ENCODE measurements around the gene CASZ1.

CASZ1 gene, protein sequence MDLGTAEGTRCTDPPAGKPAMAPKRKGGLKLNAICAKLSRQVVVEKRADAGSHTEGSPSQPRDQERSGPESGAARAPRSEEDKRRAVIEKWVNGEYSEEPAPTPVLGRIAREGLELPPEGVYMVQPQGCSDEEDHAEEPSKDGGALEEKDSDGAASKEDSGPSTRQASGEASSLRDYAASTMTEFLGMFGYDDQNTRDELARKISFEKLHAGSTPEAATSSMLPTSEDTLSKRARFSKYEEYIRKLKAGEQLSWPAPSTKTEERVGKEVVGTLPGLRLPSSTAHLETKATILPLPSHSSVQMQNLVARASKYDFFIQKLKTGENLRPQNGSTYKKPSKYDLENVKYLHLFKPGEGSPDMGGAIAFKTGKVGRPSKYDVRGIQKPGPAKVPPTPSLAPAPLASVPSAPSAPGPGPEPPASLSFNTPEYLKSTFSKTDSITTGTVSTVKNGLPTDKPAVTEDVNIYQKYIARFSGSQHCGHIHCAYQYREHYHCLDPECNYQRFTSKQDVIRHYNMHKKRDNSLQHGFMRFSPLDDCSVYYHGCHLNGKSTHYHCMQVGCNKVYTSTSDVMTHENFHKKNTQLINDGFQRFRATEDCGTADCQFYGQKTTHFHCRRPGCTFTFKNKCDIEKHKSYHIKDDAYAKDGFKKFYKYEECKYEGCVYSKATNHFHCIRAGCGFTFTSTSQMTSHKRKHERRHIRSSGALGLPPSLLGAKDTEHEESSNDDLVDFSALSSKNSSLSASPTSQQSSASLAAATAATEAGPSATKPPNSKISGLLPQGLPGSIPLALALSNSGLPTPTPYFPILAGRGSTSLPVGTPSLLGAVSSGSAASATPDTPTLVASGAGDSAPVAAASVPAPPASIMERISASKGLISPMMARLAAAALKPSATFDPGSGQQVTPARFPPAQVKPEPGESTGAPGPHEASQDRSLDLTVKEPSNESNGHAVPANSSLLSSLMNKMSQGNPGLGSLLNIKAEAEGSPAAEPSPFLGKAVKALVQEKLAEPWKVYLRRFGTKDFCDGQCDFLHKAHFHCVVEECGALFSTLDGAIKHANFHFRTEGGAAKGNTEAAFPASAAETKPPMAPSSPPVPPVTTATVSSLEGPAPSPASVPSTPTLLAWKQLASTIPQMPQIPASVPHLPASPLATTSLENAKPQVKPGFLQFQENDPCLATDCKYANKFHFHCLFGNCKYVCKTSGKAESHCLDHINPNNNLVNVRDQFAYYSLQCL (N-terminal part only)

DNA sequence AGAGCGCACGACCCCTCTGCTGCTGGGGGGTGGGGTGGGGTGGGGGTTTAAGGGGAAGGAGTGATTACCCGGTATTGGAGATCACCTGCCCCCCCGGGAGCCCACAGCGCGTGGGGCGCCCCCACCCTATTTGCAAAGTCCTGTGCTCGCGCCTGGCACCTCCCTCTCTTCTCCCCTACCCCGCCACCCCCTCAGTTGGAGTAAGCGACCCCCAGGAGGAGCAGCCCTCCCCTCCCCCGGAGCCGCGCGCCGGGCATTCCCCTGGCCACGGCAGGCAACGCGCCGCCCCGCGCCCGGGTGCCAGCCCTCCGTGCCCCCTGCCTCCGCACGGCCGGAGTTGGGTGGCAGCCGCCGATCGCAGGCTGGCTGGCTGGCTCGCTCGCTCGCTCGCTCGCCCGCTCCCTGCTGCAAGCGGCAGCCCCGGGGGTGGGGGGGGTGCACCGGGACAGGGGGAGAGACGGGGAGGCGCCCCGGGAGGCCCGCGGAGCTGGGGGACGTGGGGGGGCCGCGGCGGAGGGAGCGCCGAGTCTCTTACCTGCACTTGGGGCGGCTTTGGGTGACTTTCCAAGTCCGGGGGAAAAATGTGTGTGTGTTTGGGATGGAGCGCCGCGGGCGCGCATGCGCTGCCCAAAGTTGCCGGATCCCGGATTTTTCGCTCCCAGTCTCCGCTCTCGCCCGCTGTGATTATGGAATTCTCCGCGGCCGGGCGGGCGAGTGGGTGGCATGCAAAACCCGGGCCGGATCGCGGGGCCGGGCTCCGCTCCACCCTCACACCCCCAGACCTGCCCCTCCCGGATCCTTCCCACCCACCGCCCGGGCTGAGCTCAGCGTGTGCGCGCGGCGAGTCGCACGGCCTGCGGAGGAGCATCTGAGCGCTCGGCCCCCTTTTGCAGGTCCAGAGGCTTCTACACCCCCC is at the start of gene CASZ1:
CASZ1 (minus strand) TSS at position 618 of the 916 bp plus-strand sequence. CDS start 102,757 bp downstream, outside the sequence.
- peak; percentile 70 to 91 for DNase-seq

DNA sequence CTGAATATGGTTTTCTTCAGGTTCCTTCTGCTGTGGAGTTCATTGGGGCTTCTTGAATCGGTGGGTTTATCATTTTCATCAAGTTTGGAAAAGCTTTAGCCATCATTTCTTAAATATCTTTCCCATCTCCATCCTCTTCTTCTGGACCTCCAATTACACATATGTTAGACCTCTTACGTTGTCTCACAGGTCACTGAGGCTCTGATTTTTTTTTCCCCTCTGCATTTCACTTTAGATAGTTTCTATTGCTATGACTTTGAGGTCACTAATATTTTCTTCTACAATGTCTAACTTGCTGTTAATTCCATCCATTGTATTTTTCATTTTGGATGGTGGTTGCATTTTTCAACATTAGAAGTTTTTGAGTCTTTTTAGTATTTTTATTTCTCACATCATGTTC is 47.3 kb upstream of the CASZ1 start:
- no peak for DNase-seq

DNA sequence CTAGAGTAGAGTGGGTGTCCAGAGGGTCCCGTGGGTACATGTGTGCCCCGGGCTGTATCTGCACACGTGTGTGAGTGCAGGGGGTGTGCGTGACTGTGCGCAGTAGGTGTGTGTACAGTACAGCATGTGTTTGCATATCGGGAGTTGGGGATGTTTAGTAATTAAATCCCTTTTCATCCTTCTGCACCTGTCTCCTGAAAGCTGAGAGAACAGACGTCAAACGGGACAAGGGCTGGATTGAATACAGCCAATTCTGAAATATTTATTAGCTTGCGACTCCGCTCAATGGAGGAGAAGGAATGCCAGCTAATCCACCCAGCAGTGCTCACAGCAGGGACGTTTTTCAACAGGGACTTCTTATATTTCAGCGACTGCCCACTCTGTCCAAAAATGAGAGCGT is 44.7 kb upstream of the CASZ1 start:
- DNase-seq = no peak

DNA sequence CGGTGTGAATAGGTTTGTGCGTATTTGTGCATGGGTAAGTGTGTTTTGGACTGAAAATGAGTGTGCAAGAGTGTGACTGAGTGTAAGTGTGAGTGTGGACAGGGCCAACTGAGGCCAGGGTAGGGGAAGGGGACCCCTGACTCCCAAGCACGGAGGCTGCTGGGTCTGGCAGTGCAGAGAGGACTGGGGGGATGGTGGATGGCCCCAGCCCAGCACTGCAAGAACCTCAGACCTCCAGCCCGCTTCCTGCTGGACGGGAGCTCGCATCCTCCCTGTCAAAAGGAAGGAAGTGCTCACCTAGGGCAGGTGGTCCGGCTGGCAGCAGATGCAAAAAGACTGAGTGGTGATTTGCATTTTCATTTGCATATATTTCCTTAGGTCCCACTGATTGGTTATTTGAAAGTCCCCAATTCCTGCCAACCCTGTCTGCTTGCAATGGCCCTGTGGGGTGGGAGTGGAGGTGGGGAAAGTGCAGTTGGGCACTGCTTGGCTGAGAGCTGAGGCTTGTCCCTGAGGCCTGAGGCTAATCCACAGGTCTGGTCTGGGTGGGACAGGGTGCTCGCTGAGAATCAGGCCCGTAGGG is 42.8 kb upstream of the CASZ1 start:
- DNase-seq = no peak

DNA sequence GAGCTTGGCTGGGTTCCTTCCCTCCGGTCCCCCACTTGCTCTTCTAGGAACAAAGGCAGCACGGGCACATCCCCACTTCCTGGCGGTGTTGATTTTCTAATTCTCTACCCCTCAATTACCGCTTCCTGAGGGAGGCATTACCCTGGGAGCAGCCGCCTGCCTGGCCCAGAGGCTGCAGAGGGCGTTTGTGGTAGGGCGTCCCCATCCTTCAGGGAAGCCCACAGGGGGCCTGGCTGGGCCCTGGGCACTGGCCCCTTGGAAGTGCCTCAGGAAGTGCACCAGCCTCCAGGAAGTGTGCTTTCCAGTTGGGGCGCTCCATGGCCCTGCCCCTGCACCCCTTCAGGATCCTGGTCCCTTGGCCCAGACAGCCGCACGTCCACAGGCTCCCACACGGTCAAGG is 42.1 kb upstream of the CASZ1 start:
- no peak for DNase-seq

DNA sequence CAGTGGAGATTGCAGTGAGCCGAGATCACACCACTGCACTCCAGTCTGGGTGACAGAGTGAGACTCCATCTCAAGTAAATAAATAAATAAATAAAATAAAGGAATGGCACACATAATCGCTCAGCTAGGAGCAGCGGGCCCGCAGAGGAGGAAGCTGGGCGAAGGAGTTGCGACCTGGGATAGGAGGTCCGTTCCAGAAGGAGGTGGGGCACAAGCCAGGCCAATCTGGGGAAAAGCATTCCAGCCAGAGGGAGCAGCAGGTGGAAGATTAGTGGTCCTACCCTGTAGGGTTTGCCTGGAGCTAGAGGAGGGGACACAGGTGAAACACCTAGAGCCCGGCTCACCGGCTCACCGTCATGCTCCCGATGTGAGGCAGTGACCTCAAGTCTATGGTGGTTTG is 40.3 kb upstream of the CASZ1 start:
- DNase-seq = no peak

DNA sequence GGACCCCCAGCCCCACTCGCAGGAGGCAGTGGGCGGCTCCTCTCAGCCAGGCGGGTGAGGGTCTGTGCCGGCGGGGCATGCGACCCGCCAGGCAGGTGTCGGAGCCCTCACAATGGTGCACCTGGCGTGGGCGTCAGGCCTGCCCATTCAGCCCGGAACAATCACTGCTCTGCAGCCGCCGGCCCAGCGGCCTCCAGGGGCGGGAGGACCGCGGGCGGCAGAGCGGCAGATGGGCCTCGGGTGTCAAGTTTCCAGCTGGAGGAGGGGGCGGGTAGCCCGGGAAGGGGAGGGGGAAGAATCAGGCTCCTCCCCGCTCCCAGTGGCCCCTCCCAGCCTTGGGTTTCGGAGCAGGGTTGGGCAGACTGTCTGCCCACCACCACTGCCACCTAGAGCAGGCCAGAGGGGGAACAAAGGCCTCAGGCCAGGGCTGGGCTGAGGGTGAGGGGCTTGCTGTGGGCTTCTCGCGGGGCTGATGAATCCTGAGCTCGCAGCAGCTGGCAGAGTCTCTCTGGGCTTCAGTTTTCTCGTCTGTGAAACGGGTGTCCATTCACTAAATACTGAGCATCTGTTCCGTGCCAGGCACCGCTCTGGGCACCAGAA is 39.5 kb upstream of the CASZ1 start:
- peak in 1 of 2 experiments; percentile 74 for DNase-seq

DNA sequence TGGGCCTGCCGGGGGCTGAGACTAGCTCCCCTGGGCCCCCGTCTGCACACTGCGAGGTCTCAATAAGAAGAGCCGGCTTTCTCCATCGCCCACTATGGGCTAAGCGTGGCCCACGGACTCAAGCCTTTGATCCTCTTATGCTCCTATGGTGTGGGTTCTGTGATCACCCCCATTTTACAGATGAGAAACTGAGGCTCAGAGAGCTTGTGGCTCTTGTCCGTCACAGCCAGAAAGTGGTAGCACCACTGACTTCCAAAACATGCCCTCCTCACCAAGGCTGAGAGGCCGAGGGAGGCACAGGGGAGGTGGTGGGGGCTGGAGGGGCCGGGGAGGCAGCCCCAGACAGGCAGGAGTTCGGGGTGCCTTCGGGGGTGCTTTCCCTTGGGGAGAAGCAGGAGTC is 39.0 kb upstream of the CASZ1 start:
- DNase-seq = no peak

DNA sequence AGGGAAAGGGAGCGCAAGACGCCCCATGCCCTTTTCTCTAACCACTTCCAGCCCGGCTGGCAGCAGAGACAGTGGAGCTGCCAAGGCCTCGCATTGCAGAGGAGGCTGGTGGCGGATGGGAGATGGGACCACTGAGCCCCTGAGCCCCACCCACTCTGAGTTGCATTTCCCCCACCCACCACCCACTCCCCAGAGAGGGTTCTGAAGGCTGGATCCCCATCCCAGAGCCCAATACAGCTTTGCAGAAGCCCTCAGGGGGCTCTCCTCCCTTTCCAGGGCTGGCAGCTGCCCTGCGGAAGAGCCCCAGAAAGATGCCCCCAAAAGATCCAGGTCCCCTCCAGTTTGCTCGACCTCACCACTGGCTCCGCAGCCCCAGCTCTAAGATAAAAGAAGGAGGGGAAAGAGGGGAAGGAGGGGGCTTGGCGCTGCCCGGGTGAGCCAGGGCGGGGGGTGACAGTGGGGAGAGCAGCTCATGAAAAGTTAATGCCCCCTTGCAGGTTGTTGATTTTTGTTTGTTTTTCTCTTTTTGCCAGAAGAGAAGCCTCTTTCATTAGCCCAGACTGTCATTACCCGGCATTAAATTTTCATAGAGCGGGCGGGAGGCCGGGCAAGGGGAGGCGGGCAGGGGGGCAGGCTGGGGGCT is 38.4 kb upstream of the CASZ1 start:
- no peak for DNase-seq

DNA sequence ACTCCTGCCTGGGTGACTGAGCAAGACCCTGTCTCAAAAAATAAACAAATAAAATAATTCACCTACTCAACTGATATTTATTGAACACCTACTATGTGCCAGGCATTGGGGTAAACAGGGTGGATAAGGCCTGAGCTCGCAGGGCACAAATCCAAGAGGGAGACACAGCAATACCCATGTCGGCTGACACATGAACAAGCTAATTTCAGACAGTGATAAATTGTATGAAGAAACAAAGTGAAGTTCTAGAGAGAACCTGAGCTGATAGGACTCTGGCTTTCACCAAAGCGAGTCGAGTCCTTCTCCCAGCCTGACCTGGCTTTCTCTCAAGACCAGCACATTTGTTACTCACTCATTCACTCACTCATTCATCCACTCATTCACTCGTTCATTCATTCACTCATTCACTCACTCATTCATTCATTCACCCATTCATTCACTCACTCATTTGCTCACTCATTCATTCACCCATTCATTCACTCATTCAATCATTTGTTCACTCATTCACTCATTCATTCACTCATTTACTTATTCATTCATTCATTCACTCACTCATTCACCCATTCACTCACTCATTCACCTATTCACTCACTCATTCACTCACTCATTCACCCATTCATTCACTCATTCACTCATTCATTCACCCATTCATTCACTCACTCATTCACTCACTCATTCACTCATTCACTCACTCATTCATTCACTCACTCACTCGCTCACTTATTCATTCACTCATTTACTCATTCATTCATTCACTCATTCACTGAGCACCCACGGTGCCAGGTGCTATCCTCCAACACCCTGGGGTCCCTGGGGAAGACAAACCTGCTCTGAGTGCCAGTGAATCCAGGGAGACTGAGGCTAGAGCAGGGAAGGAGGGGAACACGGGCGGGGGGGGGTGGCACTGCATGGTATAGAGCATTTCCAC is 37.4 kb upstream of the CASZ1 start:
- DNase-seq = no peak

DNA sequence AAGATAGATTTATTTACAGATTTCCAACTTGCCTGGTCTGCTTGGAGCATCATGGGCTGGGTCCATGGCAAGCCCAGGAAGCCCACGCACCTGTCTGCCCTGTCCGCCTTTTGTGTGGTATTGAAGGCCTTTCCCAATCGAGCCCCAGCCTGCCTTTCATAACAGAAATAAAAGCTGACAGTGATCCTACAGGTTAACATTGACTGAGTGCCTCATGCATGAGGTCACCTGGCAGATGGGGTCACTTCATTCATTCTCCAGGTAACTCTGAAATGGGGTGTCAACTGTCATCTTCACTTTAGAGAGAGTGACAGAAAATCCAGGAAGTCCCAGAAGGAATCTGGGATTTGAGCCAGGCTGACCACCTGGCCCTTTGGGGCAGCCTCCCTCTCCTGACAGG is 36.3 kb upstream of the CASZ1 start:
- no peak for DNase-seq

DNA sequence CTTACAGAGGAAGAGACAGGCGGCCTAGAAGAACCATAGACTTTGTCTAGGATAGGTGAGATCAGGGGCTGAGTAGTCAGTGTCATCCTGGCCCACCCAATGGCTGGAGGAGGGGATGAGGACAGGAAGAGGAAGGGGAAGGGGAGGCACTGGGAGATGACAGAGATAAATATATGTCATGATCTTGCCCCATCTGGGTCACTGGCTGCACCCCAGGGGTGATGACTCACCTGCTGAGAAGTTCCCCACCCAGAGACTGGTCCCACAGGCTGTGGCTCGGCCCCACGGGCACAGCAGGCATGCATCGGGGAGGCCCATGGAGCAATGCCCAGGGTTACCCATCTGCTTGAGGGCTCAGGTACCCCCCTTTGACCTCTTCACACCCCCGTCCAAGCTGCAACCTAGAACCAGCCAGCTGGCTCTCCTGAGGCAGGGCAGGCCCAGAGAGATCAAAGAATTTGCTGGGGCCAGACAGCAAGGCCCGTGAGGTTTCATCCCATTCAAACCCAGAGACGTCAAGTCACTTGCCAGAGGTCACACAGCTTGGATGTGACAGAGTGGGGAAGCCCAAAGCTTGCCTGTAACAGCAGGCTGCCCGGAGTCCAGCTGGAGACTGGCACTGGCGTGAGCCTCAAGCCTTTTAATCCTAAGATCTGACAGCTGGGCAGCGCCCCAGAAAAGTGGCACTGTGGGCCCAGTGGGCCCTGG is 34.7 kb upstream of the CASZ1 start:
- DNase-seq = no peak

DNA sequence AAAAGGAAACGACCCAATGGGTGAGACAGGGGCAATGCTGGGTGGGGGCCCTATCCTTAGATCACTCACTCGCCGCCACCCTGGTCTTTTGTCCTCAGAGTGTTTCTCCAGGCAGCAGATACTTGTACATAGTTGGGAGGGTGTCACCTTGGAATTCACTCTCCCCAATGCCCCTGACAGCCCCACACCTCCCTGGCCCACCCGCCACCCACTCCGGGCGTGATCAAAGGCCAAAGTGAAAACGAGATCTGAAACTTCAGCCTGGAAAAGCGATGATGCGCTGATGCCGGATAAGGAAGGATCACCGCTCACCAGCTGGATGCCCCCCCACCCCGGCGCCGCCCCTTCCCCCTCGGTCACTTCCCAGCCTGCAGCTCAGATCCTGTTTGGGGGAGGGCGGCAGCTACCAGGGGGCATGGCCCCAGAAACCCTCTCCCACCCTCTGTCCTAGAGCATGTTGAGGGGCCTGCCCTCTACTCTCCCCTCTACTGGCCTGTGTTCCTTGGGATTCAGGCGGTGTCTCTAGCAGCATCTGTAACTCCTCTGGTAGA is 33.6 kb upstream of the CASZ1 start:
- DNase-seq = no peak

DNA sequence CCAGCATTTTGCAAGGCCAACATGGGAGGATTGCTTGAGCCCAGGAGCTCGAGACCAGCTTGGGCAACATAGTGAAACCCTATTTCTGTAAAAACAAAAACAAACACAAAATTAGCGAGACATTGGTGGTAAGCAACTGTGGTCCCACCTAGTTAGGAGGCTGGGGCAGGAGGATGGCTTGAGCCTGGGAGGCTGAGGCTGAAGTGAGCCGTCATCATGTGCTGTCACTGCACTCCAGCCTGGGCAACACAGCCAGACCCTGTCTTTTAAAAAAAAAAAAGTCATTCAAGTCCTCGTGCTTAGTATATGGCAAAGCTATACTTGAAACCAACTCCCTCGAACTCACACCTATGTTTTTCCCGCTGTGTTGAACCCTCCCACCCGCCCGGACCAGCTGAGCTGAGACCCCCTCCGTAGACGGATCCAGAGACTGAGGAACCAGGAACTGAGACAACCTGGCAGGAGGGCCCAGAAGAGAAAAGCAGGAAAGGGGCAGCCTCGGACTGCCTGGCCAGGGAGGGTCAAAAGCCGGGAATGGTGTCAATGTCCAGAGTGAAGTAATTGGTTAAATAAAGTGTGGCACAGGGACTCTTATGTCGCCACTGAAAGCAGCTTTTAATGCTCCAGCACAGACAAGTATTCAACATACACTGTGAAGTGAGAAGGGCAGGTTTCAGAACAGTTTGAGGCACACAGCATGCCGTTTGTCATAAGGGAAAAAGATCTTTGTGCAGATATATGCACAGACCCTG is 32.8 kb upstream of the CASZ1 start:
- no peak for DNase-seq

DNA sequence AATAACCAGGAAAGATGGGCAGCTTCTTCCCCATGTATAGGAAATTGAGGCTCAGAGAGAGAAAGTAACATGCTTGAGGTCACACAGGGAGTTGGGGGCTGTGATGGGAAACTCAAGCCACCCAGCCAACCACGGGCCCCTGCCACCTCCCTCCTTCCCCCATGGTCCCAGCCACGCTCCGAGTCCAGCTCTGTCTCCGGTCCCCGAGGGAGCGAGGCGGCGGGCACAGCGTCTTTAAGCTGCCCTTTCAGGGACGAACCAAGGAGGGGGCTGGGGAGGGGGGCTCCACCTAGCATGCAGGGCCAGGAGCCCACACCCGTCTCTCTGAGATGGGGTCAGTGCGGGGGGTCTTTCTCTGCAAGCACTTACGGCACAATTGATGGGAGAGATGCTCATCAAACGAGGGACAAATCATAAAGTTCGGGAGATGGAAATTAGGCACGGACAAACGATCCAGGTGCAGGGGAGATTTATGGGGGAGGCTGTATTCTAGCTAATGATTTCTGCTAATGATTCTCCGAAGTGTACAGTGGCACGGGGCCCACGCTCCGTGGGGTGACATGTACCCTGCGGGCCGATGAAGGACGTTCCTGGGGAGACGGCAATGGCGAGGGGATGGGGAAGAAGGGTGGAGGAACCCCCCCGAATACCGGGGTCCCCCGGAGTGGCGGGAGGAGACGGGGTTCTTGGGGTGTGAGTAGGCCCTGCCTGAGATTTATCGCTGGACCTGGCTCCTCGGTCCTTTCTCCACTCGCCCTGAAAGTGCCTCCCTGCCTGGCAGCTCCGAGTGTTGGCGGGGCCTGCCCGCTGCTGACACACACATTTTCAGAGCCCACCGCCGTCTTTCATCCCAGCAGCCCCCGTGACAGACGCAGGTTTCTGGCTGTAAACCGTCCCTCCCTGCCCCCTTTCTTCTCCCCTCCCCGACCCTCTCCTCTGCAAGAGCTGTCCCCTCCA is 31.2 kb upstream of the CASZ1 start:
- DNase-seq = no peak

DNA sequence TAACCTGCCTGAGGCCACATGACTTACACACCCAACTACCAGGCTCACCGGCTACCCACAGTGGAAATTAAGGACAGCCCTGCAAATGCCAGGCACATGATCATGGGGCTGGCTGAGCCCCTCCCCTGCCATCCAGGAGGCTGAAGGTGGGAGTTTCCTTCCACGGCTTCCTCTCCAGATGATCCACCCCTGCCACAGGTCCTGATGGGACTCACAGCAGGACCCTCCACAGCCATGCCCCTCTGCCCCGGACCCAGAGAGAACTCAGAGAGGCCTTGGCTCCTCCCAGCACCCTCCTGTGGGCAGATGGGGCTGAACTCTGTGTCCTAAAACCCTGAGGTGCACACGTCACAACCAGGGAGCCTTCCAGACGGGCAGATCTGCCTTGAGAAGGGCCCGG is 29.1 kb upstream of the CASZ1 start:
- no peak for DNase-seq
